ENCODE measurements around the gene PAPOLA. TPM values are rescaled to one million over a fixed set of nuclear protein-coding genes. Genes with fewer than 3 reads are reported as not detected.

Gene PAPOLA
- total RNA-seq, 1 experiment from 2014 or later, result 125 TPM

- H3K9me3 ChIP-seq (ENCODE audit: control insufficient read depth, insufficient read depth, low read depth, low read length), result no peaks in the 10 kb centered on the region
- ChIA-PET POLR2A (no interaction called here), CTCF (interaction anchor here (0.6 kb wide), 1 partner anchor 22 kb away, joined by 3 read pairs; no protein-coding TSS in a partner anchor)
- peaks cover 37% of the 10 kb centered on the region for H3K4me1 ChIP-seq (ENCODE audit: control insufficient read depth, insufficient read depth, low read length)
- no peak for ATAC-seq
- BruUV-seq (replicated peaks), result no TSS peak
- H3K27me3 ChIP-seq (ENCODE audit: control insufficient read depth, insufficient read depth, low read length), result no peaks in the 10 kb centered on the region
- no peaks in the 10 kb centered on the region; the same call in 1 of the 2 replicates for H3K36me3 ChIP-seq (ENCODE audit: control insufficient read depth, insufficient read depth, low read length)
- H3K27ac ChIP-seq (ENCODE audit: low read length), result no peak overlapping the region
- intact Hi-C loops (cut with micrococcal nuclease; ENCODE audit: unreplicated experiment), result no loop called here
- DNase-seq (ENCODE audit: low read depth, low spot score), result no peak
- no peak overlapping the region for H3K4me3 ChIP-seq (ENCODE audit: low read depth in 2 of 2, low read length in 2 of 2)
- in situ Hi-C loops (cut with HindIII; ENCODE audit: low pct_unique_long_range_greater_than_20kb, low sequenced_read_pairs), result no loop called here
- TF ChIP-seq TCF7L2 (IDR thresholded peaks at IDR 0.05; ENCODE audit: low read depth, low read length) (no peak), CTCF (IDR thresholded peaks at IDR 0.05) (no peak), POLR2AphosphoS5 (IDR thresholded peaks at IDR 0.05; ENCODE audit: low read depth, low read length) (no peak), SIN3A (IDR thresholded peaks at IDR 0.05; ENCODE audit: borderline replicate concordance, insufficient read depth, low read depth, low read length) (no peak), REST (IDR thresholded peaks at IDR 0.05; ENCODE audit: insufficient read depth in 1 of 2, low read depth in 2 of 2, low read length in 1 of 2) (no peak)
Measured at GRCh38 chr14:96511146-96511545, 9.0 kb downstream of the PAPOLA start.

- ATAC-seq (no peak), DNase-seq (ENCODE audit: low read depth, low spot score) (no peak)
- in situ Hi-C loops (cut with HindIII; ENCODE audit: low pct_unique_long_range_greater_than_20kb, low sequenced_read_pairs) (no loop called here), intact Hi-C loops (cut with micrococcal nuclease; ENCODE audit: unreplicated experiment) (no loop called here)
- BruUV-seq (replicated peaks), result no TSS peak
- POLR2A ChIA-PET, result interaction anchor here (0.6 kb wide), 1 partner anchor 15 kb away, joined by 3 read pairs; no protein-coding TSS in a partner anchor
- H3K4me1 ChIP-seq (ENCODE audit: control insufficient read depth, insufficient read depth, low read length), result peaks cover 33% of the 10 kb centered on the region
- CTCF ChIA-PET, result interaction anchor here (0.6 kb wide), 1 partner anchor 21 kb away, joined by 3 read pairs; no protein-coding TSS in a partner anchor
- no peaks in the 10 kb centered on the region for H3K27me3 ChIP-seq (ENCODE audit: control insufficient read depth, insufficient read depth, low read length)
- no peak for TF ChIP-seq POLR2AphosphoS5 (IDR thresholded peaks at IDR 0.05; ENCODE audit: low read depth, low read length)
- TF ChIP-seq REST (IDR thresholded peaks at IDR 0.05; ENCODE audit: insufficient read depth in 1 of 2, low read depth in 2 of 2, low read length in 1 of 2), result no peak
- no peak for TF ChIP-seq SIN3A (IDR thresholded peaks at IDR 0.05; ENCODE audit: borderline replicate concordance, insufficient read depth, low read depth, low read length)
- no peak for TF ChIP-seq TCF7L2 (IDR thresholded peaks at IDR 0.05; ENCODE audit: low read depth, low read length)
- no peak for TF ChIP-seq CTCF (IDR thresholded peaks at IDR 0.05)
- H3K36me3 ChIP-seq (ENCODE audit: control insufficient read depth, insufficient read depth, low read length), result no peaks in the 10 kb centered on the region; the same call in 1 of the 2 replicates
- H3K27ac ChIP-seq (ENCODE audit: low read length), result no peak overlapping the region
- H3K4me3 ChIP-seq (ENCODE audit: low read depth in 2 of 2, low read length in 2 of 2), result no peak overlapping the region
- H3K9me3 ChIP-seq (ENCODE audit: control insufficient read depth, insufficient read depth, low read depth, low read length), result no peaks in the 10 kb centered on the region
Measured at GRCh38 chr14:96511667-96512066, 9.5 kb downstream of the PAPOLA start.

Measured in Panc1 (cell line).